Middle frontal gyrus (tissue), 1 donor: ENCODE measurements around the gene CLRN3.

ENCODE experiments used
- DNase-seq: peaks from one replicate; pipeline ENCODE4 v3.0.0-alpha.2; 2015; ENCODE audit warnings: low spot score; ENCODE audit errors: extremely low spot score

Gene CLRN3

DNA sequence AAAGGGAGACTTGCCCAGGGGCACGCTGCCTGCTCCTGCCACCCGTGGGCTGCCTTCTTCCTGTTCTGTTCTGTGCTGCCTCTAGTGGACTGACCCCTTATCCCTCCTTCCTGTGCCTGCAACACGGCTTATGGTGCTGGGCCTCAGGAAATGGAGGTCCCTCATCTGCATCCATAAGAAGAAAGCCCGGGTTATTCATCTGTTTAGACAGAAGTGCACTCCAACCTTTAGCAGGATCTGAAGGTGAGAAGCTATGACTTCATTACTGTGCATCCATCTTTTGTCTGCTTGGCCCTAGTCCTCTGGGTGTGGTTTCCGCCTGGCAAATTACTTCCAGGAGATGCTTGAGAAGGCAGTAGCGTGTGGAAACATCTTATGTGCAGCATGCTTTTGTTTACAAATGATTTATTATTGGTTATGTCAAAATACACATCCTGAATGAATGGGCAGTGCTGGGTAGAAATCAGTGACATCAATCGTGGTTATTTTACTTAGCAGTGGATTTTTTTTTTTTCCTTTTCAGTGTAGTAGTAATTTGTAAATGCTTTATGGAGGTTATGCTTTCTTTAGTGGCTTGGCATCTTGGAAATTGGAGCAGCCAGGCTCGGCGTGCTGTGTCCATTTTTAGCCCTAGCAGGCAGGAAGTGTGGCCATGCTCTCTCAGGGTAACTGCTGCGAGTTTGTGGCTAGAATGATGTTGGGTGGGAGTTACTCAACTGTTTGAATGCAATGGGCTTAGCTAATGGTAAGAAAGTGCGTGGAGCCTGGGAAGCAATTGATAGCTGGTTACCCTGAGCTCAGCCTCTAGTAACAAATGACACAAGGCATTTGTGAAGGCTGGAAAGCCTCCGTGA lies 26.9 kb upstream of the CLRN3 start:
- DNase-seq: no peak

DNA sequence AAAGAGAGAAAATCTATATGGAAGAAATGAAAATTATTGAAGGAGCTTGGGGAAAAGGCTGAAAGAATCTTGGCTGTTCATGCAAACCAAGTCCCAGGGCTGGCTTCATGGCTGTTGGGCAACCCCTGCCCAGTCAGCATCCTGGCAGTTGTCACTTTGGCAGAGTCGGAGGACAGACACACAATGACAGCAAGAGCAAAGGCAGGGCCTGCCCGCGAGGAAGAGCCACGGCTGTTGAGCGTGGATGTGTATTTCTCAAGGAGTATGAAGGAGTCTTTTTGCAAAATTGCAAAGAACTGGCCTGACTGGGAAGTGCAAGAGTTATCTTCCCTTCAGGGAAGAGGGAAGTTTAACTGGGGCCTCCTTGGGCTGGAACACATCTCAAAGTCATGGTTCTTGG lies 25.8 kb upstream of the CLRN3 start:
- no peak for DNase-seq

DNA sequence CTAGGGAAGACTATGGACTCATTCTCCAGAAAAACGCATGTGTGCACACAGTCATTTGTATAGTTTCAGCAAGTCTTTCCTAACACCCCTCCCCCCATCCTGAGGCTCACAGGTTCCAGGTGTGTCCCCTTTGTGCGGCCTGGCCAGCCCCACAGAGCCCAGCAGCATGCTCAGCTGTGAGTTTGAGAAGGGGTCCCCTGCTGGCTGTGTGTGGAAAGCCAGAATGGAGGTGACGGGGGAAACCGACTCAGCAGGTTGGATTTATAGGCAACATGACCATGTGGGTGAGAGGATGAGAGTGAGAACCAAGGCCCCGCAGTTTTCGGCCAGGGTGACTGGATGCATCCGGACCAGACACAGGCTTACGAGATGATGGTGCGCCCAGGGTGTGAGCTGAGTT lies 24.1 kb upstream of the CLRN3 start:
- DNase-seq: no peak

DNA sequence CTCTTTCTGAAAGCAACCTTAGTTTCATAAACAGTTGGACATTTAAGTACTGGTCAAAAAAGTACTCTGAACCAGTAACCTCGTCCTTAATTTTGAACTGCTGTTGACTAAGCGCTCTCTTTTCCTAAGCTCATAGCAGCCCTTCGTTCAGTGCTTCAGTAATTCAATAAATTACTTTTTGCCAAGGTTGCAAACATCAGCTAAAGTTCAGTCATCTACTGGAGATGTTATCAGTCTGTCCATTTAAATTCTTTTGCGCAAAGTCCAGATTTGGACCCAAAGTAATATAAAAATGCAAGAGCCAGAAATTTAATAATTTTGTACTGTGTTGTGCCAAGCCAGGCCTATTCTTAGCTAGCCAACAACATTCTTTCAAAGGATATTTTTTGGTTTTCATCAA lies 22.6 kb upstream of the CLRN3 start:
- DNase-seq: no peak

DNA sequence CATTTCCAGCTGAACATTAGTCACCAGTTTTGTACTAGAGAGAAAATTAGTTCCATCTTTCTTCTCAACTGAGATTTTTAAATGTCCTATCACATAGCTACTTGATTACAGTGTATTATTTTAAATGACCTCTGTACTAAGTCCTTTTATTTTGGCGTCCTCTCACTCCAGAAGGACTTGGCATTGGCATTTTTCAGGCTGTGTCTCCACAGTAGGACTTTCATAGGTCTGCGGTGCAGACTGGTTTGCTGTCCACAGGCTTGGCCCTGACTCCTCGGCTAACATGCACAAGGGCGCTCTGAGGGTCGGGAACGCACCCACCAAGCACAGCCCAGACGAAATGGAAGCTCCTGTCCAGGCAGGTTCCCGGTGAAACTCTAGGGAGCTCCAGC lies 20.6 kb upstream of the CLRN3 start:
- no peak for DNase-seq

DNA sequence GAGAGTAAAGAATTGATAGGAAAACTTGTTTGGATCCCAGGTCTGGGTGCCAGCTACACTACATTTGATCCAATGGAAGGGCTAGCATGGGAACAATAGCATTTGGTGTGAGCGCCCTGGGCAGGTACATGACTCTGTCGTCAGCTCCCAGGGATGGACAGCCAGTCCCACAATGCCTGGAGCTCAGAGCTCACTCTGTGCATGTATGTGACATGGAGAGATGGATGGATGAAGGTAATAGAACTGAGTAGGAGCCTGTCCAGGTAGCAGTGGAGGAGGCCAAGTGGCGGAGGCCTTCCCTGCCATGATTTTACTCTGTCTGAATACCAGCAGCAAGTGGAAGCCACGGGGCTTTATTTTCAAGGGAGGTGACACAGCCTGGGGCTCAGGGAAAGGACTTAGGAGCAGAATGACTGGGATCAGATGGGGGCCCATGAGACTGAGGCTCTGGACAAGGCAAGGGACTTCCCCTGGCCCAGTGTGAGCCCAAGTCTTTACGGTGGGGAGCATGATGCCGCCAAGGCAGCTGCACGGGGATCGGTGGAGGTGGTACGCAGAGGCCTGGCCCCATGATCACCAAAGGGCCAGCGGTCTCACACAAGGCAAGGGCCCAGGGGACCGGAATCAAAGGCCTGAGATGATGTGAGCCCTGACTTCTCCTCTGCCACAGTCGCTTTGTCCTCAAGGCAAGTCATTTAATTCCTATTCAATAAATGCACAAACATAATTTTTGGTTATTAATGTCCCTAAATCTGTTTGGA lies 20.0 kb upstream of the CLRN3 start:
- DNase-seq: no peak

DNA sequence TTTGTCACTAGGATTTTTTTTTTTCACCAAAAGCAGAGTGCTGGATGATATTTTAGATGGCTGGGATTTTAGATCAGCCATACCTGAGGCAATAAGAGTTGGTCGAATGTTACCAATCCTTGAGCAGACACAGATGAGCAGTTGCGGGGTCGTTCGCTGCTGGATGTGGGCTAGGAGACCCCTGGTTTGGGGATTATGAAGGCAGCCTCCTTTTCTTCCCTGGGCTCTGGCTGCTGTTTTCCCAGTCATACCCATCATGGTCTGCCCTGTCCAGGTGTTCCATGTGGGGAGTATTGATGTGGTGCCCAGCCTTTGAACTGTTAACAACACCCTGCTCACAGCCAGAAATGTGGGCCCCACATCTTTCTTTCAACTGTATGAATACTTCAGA lies 19.1 kb upstream of the CLRN3 start:
- DNase-seq: no peak

DNA sequence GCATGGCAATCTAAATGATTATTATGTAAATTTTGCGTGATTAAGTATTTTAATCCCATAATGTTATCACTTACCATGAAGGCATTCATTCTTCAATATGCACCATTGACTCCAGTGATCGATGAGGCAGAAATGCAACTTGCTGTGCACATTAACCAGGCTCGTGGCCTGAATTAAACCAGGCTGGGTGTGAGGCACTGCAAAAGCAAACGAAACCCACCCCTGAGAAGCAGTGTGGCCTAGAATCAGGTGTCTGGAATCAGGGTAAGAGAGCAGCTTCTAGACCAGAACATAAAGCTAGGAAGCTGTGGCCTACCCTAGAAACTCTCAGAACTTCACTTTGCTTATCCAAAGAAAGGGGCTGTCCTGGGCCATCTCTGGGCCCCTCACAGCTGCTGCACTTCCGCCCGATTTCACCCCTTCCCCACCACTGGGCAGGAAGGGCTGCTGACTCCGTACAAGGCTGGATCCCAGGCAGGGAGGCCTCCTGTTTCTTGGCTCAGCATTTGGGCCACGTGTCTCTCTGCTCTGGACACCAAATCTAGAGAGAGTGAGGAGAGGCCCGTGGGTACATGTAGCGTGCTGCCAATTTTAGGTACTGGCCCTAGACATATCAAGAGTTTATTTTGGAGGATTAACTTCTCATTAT lies 18.6 kb upstream of the CLRN3 start:
- DNase-seq: no peak

DNA sequence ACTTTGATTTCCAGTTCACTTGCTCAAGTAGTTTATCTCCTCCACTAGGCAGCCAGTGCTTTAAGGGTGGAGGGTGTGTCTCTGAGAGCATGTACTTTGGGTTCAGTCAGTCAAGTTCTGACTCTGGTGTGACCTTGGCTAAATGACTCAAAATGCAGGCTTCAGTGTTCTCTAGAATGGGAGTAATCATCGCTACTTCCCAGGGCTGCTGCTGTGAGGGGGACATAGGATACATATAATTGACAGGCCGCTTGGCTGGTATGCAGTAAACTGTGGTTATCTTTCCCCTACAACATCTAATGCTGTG lies 17.7 kb upstream of the CLRN3 start:
- DNase-seq: no peak

DNA sequence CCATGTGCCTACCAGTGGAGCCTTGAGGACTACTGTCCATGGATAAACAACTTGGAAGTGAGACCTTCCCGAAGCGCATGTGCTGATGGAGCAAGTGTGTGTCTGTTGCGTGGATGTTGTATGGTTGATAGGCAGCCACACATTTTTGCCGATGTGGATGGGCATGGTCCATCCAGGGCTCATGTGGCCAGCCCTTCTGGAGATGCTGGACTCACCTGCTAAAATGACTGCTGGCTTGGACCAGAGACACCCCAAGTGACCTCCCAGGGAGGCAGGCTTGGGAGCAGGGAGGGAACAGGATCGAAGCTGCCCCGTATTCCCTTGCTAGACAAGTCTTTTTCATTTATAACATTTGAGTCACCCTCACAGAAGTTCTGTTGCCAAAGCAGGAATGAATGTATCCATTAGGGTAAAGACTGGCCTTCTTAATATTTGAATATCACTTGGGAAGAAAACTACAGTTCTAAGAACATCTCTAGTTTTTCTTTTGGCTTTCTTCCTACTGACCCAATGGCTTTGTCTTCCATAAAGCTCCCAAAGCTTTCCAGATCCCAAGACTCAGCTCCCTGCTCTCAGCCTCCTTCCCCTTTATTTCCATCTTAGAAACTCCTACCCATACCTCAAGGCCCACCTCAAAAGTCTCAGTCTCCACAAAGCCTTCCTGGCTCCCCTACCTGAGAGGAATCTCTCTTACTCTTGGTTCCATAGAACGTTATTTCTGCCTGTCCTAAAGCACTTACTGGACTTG lies 17.1 kb upstream of the CLRN3 start:
- DNase-seq: no peak

DNA sequence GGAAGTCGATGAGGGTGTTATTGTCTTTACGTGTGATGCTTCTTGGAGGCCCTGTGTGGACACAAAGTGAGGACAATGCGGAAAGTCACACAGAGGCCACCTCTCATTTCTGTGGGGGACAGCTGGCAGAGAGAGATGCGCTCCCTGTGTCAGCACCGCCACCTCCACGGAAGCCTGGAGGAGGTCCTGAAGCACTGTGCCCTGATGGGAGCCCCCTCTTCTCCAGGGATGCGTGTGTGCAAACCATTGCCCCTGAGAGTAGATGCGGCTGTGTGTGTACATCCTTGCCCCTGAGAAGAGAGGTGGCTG lies 16.2 kb upstream of the CLRN3 start:
- no peak for DNase-seq

DNA sequence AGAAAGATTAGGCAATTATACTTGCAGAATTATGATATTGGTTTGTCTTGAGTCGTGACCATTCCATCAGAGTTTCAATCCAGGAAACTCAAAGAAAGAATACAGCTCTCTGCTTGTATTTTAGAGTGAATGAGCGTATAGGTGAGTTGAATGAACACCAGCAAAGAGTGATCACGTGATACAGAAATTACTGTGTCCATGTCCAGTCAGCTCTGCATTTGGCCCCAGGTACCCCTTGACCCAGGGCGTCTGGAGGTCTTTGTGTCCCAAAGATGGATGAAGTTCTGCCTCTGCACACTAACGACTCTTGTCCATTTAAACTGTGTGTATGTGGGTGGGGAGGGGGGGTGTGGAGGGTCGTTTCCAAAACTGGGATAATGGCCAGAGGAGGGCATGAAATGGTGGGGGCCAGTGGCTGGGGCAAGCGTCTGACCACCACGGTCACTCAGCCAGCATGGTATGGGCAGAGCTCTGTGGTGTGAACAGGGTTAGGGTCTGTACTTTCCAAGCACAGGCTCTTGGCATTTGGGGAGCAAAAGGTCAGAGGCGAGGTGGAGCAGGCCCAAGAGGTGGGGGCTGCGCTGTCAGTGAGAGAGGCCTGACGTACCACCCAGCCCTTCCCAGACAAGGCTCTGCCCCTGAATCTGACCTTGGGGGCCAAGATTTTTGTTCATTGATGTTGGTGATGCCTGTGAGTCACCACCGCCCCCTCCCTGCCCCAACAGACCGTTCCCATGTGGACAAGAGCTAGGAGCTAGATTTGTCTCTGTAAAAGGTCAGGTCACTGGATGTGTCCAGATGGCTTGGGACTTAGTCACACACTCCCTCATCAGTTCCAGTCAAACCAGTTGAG lies 15.6 kb upstream of the CLRN3 start:
- DNase-seq: no peak

DNA sequence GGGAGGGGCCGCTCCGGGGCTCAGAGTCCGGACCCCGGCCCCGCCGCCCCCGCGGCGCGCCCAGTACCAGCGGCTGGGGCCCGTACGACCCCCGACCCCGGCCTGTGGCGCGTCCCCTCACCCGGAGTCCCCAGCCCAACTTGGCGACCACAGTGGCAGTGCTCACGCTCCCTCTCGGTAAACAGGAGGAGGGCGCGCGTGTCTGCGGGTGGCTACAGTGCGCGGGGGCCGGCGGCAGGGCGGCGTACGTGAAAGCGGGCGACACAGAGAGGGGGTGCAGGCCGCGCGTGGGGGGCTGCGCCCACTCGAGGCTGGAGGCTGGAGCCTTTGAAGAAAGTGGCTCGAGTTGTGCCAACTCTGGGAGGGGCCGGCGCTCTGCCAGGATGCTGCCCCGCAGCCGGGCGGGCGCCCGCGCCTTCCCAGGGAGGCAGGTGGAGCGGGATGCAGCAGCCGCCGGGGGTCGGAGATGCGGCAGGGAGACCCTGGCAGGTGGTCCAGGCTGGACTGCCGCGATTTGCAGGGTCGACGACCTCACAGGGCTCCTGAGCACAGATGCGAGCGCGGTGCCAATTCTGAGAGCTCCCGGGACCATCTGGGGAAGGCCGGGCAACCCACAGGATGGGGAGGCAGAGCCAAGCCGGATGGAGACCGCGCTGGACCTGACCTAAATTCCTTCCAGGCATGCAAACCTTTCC lies 14.8 kb upstream of the CLRN3 start:
- DNase-seq: no peak

DNA sequence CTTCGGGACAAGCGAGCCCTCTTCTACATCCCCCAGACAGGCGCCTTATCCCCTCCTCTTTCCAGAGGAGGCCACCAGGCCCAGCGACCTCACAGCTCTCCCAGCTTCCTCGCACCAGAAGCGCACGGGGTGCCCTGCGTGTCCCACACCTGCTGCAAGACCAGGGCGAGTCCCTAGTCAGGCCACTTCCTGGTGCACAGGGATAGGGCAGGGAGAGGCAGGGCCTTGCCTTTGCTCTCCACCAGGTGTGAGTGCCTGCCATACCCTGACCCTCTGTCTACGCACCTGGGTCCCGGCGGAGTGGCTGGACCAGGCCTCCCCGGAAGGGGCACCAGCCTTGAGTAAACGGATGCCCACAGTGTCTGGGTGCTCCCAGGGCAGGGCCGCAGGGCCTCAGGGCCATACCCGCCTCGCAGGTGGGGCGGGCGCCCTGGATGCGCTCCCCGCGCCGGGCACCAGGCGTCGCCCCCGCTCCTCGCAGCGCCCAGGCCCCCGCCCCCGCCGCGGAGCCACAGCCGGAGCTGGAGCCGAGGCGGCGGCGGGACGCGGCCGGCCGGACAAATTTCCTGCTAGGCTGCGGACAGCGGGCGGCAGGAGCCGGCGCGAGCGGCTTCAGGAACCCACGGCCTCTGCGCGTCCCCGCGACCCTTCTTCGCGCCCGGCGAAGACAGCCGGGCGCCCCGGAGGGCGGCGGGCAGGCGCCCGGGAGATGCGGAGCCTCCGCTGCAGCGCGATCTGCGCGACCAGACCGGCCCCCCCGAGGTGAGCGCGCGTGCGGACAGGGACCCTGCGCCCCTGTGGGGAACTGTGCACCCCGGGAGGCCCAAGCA lies 14.0 kb upstream of the CLRN3 start, which contains the start of gene PTPRE:
PTPRE (plus strand) TSS at position 556 of the 830 bp plus-strand sequence. CDS start 133,779 bp downstream, outside the sequence.
- DNase-seq: peak; percentile 44

DNA sequence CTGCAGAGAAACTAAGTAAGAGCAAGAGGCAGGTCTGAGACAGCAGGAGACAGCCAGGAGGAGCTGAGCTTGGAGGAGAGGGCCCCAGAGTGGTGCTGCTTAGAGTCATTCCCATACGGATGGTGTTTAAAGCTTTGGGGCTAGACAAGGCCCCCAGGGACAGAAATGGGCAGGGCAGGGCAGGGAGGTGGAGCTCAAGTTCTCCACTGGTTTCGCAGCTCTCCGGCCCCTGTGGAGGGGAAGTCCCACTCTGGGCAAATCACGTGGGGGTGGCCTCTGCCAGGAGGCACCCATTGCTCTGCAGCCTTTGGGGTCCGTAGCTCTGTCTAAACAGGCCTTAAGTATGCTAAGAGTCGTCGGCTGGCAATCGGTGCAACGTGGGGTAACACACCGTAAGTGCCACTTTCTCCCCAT lies 13.1 kb upstream of the CLRN3 start:
- DNase-seq: no peak

DNA sequence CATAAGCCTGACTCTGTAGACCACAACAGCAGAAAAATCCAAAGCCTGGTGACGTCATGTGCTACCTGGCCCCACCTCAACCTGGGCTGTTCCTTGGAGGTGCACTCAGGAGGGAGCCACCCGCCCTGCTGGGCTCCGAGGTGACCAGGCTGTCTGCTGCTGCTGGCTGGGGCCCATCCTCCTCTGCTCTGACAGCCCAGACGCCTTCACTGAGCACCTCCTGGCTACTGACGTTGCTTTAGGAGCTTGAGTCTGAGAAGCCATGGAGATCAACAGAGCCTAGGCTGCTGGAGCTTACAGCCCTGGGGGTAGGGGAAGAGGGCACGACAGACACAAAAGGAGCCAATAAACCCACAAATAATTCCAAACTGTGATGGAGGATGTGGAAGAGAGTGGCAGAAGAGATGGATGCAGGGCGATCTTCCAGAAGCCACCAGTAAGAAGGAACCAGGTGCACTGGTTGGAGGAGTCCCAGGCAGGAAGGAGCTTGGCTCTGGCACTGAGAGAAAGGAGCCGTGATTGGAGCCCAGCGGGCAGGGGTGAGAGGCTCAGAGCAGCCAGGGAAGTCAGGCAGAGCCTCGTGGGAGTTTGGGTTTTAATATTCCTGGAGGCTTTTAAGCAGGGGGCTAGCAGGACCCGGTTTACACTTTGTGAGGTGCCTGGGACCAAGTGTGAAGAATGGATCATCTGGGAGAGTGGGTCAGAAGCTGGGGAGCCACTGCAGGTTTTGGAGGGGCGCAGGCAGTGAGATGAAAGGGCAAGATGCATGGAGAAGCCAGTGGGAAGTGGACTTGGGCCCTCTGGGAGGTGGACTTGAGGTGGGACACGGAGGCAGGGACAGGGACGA lies 12.5 kb upstream of the CLRN3 start:
- no peak for DNase-seq

DNA sequence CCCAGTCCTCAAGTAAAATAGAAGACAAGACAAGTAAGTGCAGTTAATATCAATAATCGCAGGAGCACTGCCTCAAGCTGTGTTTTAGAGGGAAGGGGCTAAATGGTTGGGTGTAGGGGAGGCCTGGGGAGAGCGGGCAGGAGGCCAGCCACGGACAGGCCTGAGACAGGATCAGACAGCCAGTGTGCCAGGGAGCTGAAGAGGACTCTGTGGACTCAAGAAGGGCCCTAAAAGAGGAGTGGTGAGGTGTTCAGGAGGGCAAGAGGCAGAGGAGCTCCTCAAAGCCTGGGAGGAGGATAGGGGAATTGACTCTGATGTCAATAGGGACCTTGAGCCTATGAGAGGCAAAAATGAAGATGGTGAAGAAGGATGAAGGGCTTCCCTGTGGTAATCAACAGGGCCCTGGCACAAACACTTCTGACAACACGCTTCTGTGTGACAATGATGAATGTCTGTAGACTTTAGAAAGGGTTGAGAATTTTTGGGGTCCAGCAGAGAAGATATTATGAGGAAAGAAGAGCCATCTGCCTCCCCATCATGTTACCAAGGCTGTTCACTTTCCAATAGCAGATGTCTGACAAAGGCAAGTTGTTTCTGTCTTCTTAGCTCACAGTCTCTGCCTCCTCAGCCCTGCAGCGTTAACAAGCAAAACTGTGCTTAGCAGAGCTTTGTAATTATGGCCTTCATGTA lies 11.7 kb upstream of the CLRN3 start:
- no peak for DNase-seq

DNA sequence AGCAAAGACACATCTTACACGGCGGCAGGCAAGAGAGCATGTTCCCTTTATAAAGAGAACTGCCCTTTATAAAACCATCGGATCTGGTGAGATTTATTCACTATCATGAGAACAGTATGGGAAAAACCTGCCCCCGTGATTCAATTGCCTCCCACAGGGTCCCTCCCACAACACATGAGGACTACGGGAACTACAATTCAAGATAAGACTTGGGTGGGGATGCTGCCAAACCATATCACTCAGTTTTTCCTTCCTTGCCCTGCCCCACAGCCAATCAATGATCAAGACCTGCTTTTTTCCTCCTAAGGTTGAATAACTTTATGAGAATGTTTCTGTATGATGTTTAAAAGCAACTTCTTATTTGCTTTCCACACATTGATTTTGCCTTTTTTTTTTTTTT lies 11.0 kb upstream of the CLRN3 start:
- no peak for DNase-seq
